Fibroblast of the conjunctiva (primary cell): Measurements from ENCODE around the gene HIF1AN.
A peak's percentile ranks its signal among the peaks of the same experiment; 100 is the strongest.

ENCODE experiments used
- DNase-seq: peaks from one replicate; pipeline ENCODE4 v3.0.0-alpha.2; 2010; ENCODE audit warnings: low read depth

The HIF1AN gene

GRCh38 chr10:100522107-100522801 is 13.5 kb upstream of the HIF1AN start:
- DNase-seq = no peak

GRCh38 chr10:100522945-100523344 is 12.8 kb upstream of the HIF1AN start:
- no peak for DNase-seq

- DNase-seq = no peak
Observed at GRCh38 chr10:100524206-100524605, 11.5 kb upstream of the HIF1AN start.

GRCh38 chr10:100524638-100525037 is 11.1 kb upstream of the HIF1AN start:
- DNase-seq = no peak

- DNase-seq = no peak
Observed at GRCh38 chr10:100528123-100528886, 7.4 kb upstream of the HIF1AN start.

GRCh38 chr10:100528921-100529474 is 6.7 kb upstream of the HIF1AN start:
- DNase-seq = no peak

- peak; percentile 71 for DNase-seq
Observed at GRCh38 chr10:100529475-100530298, 6.1 kb upstream of the HIF1AN start, which contains the start of gene NDUFB8. TSS of gene NDUFB8 (minus strand) at chr10:100529871. CDS start at chr10:100529851, 20 bp downstream.

GRCh38 chr10:100531761-100532160 is 4.0 kb upstream of the HIF1AN start:
- no peak for DNase-seq

- no peak for DNase-seq
Observed at GRCh38 chr10:100534726-100535125, 1.0 kb upstream of the HIF1AN start.

- DNase-seq = no peak
Observed at GRCh38 chr10:100535338-100535714, 417 bp upstream of the HIF1AN start.

GRCh38 chr10:100537475-100537874 is 1.7 kb downstream of the HIF1AN start:
- DNase-seq = no peak

GRCh38 chr10:100544950-100545349 is 9.2 kb downstream of the HIF1AN start:
- no peak for DNase-seq

GRCh38 chr10:100551196-100551595 is 15.5 kb downstream of the HIF1AN start:
- DNase-seq = no peak

GRCh38 chr10:100551738-100552137 is 16.0 kb downstream of the HIF1AN start:
- DNase-seq = no peak

GRCh38 chr10:100553929-100554328 is 18.2 kb downstream of the HIF1AN start:
- no peak for DNase-seq

- DNase-seq = no peak
Observed at GRCh38 chr10:100554902-100555301, 19.2 kb downstream of the HIF1AN start.

GRCh38 chr10:100560248-100560647 is 24.5 kb downstream of the HIF1AN start:
- no peak for DNase-seq

GRCh38 chr10:100561005-100561404 is 25.3 kb downstream of the HIF1AN start:
- no peak for DNase-seq

GRCh38 chr10:100562008-100562672 is 26.4 kb downstream of the HIF1AN start:
- DNase-seq = peak; percentile 39

- DNase-seq = no peak
Observed at GRCh38 chr10:100565206-100565985, 29.7 kb downstream of the HIF1AN start.

- DNase-seq = no peak
Observed at GRCh38 chr10:100566561-100566960, 30.8 kb downstream of the HIF1AN start.
